OCI-LY3 (cell line): ENCODE measurements around the gene TYW1.

Source experiments
- EZH2phosphoT487 ChIP-seq: fragments of 200-600 bp; shearing (Covaris generic); IDR thresholded peaks from 2 replicates; pipeline ENCODE4 v1.6.1; 2018; ENCODE audit warnings: antibody characterized with exemption, mixed run types, low read depth
- TF ChIP-seq, protein P1 (sequence below): fragments of 200-600, 300-600 bp; sonication (generic); IDR thresholded peaks from 2 replicates; pipeline ENCODE4 v1.5.1; 2014; ENCODE audit warnings: antibody characterized with exemption, low read length, low read depth

DNA sequence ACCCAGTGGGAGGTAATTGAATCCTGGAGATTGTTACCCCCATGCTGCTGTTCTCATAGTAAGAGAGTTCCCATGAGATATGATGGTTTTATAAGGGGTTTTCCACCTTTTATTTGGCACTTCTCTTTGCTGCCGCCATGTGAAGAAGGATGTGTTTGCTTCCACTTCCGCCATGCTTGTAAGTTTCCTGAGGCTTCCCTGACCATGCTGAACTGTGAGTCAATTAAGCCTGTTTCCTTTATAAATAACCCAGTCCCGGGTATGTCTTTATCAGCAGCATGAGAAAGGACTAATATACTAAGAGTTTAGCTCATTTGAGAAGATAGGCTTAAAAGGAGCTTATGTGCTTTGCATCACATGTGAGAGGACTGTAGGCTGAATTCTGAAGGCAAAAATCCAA lies 46.3 kb upstream of the TYW1 start:
- TF ChIP-seq, protein P1, sequence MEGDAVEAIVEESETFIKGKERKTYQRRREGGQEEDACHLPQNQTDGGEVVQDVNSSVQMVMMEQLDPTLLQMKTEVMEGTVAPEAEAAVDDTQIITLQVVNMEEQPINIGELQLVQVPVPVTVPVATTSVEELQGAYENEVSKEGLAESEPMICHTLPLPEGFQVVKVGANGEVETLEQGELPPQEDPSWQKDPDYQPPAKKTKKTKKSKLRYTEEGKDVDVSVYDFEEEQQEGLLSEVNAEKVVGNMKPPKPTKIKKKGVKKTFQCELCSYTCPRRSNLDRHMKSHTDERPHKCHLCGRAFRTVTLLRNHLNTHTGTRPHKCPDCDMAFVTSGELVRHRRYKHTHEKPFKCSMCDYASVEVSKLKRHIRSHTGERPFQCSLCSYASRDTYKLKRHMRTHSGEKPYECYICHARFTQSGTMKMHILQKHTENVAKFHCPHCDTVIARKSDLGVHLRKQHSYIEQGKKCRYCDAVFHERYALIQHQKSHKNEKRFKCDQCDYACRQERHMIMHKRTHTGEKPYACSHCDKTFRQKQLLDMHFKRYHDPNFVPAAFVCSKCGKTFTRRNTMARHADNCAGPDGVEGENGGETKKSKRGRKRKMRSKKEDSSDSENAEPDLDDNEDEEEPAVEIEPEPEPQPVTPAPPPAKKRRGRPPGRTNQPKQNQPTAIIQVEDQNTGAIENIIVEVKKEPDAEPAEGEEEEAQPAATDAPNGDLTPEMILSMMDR: no peak
- TF ChIP-seq EZH2phosphoT487: no peak
